CD4-positive, alpha-beta T cell treated with Interferon gamma for 1 hour (primary cell): ENCODE measurements around the gene WDR13.
"Not testable (repeated sequence)": the region's sequence is repeated elsewhere in the genome, so short reads cannot be mapped to it uniquely, and the experiment has no call there.

ENCODE experiments used
- DNase-seq: peaks from one replicate; pipeline ENCODE4 v3.0.0-alpha.2; 2020

The WDR13 gene

DNA sequence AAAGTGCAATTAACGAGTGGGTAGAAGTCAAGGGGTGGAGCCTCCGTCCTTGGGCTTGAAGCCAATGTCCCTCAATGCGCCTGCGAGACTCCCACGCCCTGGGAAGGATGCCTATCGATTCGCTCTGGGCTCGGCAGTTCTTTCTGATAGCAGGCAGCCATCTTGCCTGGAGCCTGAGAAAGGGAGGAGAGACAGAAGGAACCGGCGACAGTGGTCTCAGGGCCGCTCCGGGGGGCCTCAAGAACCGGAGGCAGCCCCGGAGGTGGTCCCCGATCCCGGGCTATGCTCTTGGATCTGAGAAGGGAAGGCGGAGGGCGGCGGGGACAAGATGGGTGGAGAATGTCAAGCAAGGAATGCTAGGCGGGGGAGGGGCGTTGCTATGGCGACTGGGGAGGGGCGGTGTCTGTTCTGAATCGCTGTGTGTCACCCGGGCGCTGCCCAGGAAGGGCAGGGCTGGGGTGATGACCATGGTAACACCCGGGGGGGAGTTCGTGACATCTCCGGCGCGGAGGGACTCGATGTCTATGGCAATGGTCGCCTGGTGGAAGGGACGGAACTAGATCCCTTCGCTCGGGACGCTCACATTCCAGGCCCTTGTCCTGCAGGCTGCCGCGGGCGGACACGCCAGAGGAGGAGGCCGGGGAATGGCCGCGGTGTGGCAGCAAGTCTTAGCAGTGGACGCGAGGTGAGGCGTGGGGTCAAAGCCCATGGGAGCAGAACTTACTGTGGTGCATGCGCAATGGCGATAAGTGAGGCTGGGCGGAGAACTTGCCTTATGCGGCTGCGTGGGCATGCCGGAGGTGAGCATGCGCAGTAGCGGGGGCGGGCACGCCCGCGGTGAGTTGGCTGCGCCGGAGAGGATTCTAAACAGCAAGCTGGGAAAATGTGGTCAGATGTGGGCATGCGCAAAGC is at the start of gene WDR13:
WDR13 (plus strand) TSS at position 140 of the 912 bp plus-strand sequence; CDS start at position 645, 505 bp downstream.
- peak; percentile 93 for DNase-seq

DNA sequence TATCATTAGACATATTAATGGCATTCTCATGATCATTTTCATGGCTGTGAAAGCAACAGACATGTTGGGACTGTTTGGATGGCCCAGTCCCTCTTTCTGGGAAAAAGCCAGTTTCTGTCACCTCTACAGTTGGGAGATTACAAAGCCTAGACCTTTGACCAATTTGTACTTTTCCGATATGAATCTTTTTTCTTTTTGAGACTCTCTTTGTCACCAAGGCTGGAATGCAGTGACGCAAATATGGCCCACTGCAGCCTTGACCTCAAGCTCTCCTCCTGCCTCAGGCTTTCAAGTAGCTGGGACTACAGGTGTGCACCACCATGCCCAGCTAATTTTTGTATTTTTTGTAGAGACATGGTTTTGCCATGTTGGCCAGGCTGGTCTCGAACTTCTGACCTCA is 48.4 kb upstream of the WDR13 start:
- DNase-seq: no peak

DNA sequence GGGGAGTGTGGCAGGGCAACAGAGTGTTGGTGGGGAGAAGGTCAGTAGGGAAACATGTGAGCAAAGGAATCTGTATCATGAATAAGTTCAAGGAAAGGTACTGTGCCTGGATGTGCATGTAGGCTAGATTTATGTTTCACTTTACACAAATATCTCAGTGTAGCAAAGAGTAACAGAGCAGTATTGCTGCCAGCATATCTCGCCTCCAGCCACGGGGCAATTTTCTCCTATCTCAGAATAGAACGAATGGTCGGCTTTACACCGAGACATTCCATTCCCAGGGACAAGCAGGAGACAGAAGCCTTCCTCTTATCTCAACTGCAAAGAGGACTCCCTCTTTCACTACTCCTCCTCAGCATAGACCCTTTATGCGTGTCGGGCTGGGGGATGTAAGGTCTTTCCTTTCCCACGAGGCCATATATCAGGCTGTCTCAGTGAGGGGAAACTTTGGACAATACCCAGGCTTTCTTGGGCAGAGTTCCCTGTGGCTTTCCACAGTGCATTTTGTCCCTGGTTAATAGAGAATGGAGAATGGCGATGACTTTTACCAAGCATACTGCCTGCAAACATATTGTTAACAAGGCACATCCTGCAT is 41.5 kb upstream of the WDR13 start:
- not testable (repeated sequence) for DNase-seq

DNA sequence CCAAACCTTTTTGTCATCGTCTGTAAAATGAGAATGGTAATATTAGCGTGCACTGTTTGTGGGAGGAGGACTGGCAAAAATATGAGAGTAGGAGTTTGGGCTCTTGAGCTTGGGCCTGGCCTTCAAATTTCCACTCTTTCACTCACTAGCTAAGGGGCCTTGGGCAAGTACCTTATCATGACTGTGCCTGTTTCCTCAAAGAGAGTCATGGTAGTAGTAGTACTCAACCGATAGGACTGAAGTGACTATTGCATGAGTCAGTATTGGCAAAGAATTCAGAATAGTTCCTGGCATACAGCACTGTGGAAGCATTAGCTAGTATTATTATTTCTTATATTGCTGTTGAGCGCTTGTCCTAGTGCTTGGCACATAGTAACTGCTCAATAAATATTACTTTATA is 39.0 kb upstream of the WDR13 start:
- DNase-seq: no peak

DNA sequence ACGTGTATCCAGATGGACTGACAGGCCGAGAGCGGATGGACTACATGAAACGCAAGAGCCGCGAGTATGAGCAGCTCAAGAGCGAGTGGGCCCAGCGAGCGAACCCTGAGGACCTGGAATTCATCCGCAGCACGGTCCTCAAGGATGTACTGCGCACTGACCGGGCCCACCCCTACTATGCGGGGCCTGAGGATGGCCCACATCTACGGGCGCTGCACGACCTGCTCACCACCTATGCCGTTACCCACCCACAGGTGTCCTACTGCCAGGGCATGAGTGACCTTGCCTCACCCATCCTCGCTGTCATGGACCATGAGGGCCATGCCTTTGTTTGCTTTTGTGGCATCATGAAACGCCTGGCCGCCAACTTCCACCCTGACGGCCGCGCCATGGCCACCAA is 37.7 kb upstream of the WDR13 start:
- no peak for DNase-seq

DNA sequence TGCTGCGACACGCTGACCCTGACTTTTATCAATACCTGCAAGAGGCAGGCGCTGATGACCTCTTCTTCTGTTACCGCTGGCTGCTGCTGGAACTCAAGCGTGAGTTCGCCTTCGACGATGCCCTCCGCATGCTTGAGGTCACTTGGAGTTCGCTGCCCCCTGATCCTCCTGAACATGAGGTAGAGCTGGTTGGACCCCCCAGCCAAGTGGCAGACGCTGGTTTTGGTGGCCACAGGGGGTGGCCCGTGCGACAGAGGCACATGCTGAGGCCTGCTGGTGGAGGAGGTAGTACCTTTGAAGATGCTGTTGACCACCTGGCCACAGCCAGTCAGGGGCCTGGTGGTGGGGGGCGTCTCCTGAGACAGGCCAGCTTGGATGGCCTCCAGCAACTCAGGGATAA is 37.2 kb upstream of the WDR13 start:
- no peak for DNase-seq

DNA sequence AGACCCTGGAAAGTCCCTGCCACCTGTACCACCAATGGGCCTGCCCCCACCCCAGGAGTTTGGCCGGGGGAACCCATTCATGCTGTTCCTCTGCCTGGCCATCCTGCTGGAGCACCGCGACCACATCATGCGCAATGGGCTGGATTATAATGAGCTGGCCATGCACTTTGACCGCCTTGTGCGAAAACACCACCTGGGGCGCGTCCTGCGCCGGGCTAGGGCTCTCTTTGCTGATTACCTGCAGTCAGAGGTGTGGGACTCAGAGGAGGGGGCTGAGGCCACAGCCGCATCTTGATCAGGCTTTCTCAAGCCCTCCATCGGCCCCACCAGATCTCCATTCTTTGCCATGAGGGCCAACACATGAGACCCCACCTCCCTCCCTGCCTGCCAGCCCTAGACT is 36.6 kb upstream of the WDR13 start:
- no peak for DNase-seq

DNA sequence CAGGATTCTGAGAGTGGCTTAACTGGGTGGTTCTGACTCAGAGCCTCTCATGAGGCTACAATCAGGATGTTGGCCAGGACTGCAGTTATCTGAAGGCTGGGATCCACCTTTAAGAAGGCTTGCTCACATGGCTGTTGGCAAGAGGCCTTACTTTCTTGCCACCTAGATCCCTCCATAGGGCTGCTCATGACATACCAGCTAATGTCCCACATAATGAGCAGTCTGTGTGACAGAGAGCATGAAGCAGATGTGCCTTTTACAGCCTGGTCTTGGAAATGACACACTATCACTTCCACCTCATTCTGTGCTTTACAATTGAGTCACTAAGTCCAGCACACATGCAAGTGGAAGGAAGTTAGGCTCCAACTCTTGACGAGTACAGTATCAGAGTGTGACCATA is 27.3 kb upstream of the WDR13 start:
- DNase-seq: no peak

DNA sequence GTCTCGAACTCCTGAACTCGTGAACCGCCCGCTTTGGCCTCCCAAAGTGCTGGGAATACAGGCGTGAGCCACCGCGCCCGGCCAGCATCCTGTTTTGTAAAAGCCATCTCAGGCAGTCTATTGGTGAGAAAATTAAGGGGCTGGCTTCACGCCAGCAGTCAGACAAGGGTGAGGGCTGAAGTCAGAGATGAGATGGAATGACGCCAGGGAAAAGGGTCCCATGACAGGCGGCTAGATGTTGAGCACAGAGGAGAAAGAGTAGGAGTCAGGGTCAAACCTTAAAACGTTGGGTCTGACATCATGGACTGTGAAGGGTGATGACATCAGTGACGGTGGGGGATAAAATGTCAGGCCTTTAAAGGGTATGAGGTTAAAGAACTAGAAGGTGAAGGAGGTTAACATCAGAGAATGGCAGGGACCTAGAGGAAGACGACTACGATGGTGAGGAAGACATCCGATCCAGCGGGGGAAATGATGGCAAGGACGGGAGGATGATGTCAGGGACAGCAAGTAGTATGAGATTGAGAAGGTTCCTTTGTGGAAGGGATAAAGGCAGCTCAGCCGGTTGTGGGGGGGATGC is 23.5 kb upstream of the WDR13 start:
- DNase-seq: peak; percentile 62

DNA sequence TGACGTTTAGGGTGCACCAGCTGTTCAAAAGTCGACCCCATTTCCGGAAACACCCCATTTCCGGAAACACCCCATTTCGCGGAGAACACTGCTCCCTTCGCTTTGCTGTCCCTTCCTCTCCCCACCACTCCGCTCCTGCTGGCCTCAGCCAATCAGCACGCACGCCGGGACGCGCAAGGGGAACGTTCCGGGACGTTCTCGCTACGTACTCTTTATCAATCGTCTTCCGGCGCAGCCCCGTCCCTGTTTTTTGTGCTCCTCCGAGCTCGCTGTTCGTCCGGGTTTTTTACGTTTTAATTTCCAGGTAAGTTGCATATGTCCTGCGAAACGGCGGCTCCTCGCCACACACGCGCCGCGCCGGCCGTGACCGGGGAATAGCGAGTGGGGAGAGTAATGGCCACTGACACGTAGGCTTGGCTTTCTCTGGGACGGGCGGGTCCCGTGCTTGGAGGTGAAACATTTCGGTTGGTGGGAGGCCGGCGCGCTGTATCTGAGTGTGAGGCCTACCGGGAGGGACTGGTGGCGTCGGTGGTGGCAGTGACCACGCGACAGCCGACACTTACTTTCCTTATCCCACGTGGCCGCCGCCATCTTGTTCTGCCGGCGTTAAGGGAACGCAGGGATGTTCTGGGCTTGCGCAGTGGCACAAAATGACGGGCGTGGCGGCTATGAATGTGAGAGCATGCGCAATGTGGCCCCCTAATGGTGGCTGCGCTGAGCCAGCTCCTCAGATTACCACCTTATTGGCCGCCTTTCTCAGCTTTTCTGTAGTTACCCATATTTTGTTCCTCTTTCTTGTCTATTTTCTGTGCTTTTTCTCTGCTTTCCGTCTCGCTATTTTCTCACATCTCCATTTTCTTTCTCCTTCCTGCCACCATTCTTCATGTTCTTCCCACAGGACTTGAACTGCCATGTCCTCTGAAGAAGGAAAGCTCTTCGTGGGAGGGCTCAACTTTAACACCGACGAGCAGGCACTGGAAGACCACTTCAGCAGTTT is 22.7 kb upstream of the WDR13 start, which contains the start of gene RBM3:
RBM3 (plus strand) TSS at position 215 of the 997 bp plus-strand sequence; CDS start at position 912, 697 bp downstream.
- peak; percentile 96 for DNase-seq

DNA sequence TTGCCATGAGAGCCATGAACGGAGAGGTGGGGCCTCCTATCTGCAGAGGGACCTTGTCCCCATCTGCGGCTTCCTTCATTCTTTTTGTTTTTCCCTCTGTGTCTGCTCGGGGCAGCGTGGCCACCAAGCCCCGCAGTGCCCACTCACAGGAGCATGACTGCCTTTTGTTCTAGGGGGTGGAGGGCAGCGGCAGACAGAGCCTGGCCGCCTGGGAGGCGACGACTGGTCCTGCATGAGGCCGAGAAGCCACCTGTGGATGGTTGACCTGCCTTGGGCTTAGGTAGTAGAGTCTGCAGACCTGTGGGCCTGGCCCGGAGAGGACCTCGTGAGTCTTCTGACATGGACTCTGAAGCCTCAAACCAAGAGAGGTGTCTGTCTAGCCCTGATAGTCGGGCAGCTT is 21.6 kb upstream of the WDR13 start:
- no peak for DNase-seq

DNA sequence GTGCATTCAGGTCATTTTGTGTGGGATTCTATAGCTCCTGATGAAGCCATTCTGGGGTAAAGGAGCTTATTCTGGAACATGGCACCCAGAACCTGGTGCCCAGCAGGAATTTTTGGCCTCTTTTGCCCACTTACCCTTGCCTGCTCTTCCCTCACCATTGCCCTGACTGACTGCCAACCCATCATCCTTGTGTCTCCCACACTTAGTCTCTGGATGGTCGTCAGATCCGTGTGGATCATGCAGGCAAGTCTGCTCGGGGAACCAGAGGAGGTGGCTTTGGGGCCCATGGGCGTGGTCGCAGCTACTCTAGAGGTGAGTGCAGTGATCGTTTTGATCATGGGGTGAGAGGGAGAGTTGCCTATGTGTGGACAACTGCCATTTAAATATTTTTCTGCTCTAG is 21.2 kb upstream of the WDR13 start:
- no peak for DNase-seq

DNA sequence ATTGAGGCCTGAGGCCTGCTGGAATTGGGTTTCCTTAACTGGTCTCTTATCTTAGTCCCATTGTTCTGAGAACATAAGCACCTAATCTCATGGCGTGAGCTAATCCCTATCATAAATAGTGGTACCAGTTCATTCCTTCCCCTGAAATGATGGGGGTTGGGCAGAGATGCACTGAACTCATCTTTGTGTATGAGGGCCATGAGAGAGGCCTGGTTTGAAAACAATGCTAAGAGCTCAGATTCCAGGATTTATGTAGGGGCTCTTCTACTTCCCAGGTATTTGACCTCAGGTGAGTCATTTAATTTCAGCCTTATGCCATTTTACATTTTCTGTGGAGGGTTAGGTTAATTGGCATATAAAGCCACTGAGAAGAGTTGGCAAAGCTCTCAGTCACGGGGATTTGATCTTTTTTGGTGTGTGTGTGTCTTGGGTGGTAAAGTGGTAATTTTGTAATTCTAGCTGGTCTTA is 18.6 kb upstream of the WDR13 start:
- DNase-seq: no peak

DNA sequence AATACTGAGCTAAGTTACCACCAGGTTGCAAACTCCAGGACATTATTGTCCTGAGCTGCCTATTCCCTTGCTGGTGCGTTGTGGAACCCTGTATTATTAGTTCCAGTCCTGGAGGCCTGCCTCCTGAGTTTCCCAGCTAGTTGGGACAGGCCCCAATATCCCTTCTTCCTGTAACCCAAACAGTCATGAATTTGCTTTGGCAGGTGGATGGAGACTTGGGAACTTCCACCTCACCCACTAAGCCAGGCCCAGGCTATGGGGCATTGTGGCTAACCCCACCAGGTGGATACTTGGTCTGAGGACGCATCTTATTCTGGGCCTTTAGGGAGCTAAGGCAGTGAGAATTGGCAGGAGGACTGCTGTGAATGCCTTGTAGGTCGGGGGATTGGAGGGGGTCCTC is 18.0 kb upstream of the WDR13 start:
- no peak for DNase-seq

DNA sequence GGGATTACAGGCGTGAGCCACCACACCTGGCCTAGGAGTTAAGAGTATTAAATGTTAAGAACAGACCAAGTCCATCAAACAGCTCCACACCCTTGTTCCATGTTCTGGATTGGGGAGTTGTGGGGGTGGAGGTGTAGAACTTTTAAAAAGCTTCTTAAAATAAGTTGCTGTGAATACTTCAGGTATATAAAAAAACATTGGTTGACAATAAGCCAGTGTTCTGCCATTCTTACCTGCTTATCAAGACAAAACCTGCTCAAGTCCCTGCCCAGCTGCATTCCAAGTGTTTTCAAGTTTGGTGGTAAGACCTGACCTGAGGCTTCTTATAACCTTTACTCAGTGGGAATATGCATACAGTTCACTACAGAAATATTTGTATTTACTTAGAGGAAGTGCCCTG is 16.6 kb upstream of the WDR13 start:
- no peak for DNase-seq

DNA sequence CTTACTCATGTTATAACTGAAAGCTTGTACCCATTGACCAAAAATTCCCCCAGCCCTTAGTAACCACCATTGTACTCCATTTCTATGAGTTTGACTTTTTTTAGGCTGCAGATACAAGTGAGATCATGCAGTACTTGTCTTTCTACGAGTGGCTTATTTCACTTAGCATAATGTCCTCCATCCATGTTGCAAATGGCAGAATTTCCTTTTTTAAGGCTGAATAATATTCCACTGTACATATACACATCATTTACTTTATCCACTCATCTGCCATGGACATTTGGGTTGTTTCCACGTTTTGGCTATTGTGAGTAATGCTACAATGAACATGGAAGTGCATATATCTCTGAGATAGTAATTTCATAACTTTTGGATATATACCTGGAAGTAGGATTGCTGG is 12.6 kb upstream of the WDR13 start:
- no peak for DNase-seq

DNA sequence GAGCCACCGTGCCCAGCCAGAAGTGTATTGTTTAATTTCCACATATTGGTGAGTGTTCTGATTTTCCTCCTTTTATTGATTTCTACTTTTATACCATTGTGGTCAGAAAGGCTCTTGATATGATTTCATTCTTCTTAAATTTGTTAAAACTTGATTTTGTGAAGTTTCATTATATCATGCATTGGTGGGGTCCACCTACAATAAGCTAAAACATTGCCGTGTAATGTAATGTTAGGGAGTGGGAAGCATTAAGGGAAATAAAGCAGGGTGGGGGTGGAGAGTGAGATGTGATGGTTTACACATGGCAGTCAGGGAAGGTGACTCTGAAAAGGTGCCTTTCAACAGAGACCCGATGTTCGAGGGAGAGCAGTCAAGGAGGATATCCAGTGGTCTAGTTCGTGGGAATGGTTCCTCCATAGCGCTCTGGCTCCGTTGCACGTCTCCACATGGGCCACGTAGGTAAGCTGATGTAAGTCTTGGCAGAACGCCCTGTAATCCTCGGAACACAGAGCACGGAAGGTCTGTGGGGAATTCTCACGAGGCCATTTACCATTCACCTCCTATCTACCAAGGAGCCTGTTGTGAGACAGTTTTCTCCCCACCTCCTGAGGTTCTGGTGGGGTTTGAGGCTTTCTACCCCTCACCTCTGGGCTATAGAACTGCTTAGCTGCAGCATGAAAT is 7.7 kb upstream of the WDR13 start:
- DNase-seq: no peak

DNA sequence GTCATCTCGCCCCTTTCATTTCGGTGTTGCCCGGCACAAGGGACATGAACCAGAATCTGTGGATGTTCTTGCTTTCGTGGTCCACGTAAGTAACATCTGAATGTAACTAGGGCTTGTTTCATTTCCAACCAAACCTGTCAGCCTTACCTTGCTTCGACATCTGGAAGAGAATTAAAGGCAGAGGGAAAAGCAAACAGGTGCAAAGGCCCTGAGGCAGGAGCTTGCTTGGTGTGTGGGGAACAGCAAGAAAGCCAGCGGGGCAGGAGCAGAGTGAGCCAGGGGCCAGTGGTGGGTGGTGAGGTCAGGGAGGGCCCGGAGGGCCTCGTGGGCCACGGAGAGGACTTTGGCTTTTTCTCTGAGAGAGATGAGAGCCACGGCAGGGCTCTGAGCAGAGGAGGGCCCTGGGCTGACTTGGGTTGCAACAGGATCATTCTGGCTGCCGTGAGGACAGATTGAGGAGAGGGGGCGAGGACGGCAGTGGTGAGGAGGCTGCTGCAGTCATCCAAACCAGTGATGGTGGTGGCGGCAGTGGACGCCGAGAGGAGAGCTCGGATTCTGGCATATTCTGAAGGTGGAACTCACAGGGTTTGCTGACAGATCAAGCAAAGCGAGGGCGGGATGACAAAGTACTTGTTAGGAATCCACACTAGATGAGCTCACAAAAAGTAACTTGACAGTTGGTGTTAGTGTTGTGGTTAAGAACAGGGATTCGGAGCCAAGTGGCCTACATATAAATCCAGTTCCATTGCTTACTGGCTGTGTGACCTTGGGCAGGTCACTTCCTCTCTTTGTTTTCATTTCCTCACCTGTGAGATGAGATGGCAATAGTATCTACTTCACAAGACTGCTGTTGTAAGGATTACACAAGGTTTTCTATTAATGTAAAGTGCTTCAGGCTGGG is 6.8 kb upstream of the WDR13 start:
- DNase-seq: no peak

DNA sequence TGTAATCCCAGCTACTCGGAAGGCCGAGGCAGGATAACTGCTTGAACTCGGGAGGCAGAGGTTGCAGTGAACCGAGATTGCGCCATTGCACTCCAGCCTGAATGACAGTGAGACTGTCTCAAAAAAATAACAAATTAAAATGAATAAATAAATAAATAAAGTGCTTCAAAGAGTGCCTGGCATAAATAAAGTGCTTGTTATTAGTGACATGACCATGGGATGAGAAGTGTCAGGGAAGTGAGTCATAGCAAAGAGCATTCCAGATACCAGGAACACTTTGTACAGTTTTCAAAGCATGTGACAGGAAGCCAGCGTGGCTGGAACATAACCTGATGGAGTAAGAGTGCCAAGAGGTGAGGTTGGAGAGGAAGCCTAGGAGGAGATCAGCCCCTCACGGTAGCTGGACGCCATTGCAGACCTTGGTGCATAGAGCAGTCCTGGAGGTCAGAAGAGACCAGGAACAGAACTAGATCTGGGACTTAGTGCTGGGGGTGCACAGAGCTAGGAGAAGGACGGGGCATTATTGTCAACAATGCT is 6.0 kb upstream of the WDR13 start:
- DNase-seq: no peak

DNA sequence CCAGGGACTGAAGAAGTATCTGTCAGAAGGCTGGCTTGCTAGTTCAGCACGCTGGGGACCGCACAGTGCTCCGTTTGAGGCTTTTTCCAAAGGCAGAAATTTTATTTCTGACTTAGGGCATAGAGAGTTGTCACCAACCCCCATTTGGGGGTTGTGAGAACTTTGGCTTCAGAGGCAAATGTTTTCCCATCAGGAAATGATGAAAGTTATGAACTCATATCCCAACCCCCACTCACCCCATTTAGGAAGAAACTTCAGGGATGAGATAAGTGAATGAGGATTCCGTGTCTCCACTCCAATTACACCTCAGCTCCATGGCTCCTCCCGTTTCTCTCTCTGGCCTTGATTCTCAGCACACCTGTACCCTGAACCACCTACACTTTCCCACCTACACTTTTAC is 4.3 kb upstream of the WDR13 start:
- DNase-seq: no peak

DNA sequence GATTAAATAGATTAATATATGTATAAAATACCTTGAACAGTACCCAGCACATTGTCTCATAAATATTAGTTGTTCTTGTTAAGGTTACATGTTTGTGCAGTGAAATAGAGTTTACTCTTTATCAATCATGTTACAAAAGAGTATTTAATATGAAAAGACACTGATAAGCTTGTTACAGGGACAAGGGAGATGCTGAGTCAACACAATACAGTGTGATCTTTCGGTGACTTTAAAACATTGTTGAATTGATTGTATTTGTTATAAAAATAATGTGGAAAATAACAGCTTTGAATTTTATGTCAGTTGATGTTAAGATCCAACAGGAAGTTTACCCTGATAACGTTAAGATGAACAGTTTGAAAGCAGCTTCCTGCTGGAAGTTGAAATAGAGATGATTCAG is 1.4 kb upstream of the WDR13 start:
- DNase-seq: no peak
